IPS-20b (cell line): Measurements from ENCODE around the gene CCDC12.

ENCODE experiments used
- H3K27ac ChIP-seq: one replicate; pipeline ENCODE4 v1.5.1; 2013; ENCODE audit warnings: low read length
- H3K27me3 ChIP-seq: 2 replicates; pipeline ENCODE4 v1.6.1; 2013; ENCODE audit warnings: mild to moderate bottlenecking, low read length, inconsistent platforms; ENCODE audit not compliant: insufficient read depth
- H3K36me3 ChIP-seq: 2 replicates; pipeline ENCODE4 v1.6.1; 2013; ENCODE audit warnings: low read depth, mild to moderate bottlenecking, inconsistent platforms, low read length, moderate library complexity; ENCODE audit not compliant: insufficient read depth
- H3K4me1 ChIP-seq: 2 replicates; pipeline ENCODE4 v1.6.1; 2013; ENCODE audit warnings: mild to moderate bottlenecking, control low read depth, inconsistent platforms, low read length, moderate library complexity; ENCODE audit not compliant: insufficient read depth
- H3K4me3 ChIP-seq: 2 replicates; pipeline ENCODE4 v1.5.1; 2013; ENCODE audit warnings: mild to moderate bottlenecking, low read length, inconsistent platforms
- H3K9ac ChIP-seq: 2 replicates; pipeline ENCODE4 v1.6.1; 2013; ENCODE audit warnings: low read depth, mild to moderate bottlenecking, inconsistent platforms, low read length, moderate library complexity
- H3K9me3 ChIP-seq: 2 replicates; pipeline ENCODE4 v1.6.1; 2013; ENCODE audit warnings: mild to moderate bottlenecking, low read depth, low read length, inconsistent platforms; ENCODE audit not compliant: insufficient read depth

CCDC12 gene

GRCh38 chr3:46935989-46936558 is 40.5 kb downstream of the CCDC12 start:
- Histone ChIP-seq H3K36me3 (peaks cover 60% of the 10 kb centered on the region), H3K4me3 (no peak overlapping the region), H3K27ac (no peak overlapping the region), H3K4me1 (peaks cover 21% of the 10 kb centered on the region), H3K9me3 (no peaks in the 10 kb centered on the region), H3K27me3 (no peaks in the 10 kb centered on the region), H3K9ac (no peak overlapping the region)

GRCh38 chr3:46935168-46935858 is 41.2 kb downstream of the CCDC12 start:
- no peak overlapping the region for H3K27ac ChIP-seq
- H3K4me1 ChIP-seq, result peaks cover 21% of the 10 kb centered on the region
- H3K9ac ChIP-seq, result peak overlapping the region; percentile 28; the same call in 1 of the 2 replicates

GRCh38 chr3:46934498-46935167 is 41.9 kb downstream of the CCDC12 start:
- no peaks in the 10 kb centered on the region for H3K9me3 ChIP-seq
- no peak overlapping the region for H3K27ac ChIP-seq
- no peaks in the 10 kb centered on the region for H3K27me3 ChIP-seq
- H3K4me3 ChIP-seq, result no peak overlapping the region
- H3K9ac ChIP-seq, result peak overlapping the region; percentile 28; the same call in 1 of the 2 replicates
- peaks cover 47% of the 10 kb centered on the region for H3K36me3 ChIP-seq
- H3K4me1 ChIP-seq, result peaks cover 21% of the 10 kb centered on the region

More at GRCh38 chr3:46935168-46935858, 41.2 kb downstream of the CCDC12 start:
- Histone ChIP-seq H3K4me3 (peak overlapping the region; percentile 26; the same call in 1 of the 2 replicates), H3K27me3 (no peaks in the 10 kb centered on the region), H3K36me3 (peaks cover 53% of the 10 kb centered on the region), H3K9me3 (no peaks in the 10 kb centered on the region)

- H3K27me3 ChIP-seq, result no peaks in the 10 kb centered on the region
- H3K27ac ChIP-seq, result no peak overlapping the region
- H3K9ac ChIP-seq, result no peak overlapping the region
- no peaks in the 10 kb centered on the region for H3K9me3 ChIP-seq
- H3K36me3 ChIP-seq, result peaks cover 45% of the 10 kb centered on the region
- no peak overlapping the region for H3K4me3 ChIP-seq
- H3K4me1 ChIP-seq, result peaks cover 21% of the 10 kb centered on the region
These were observed 42.5 kb downstream of the CCDC12 start for GRCh38 chr3:46934072-46934471.

GRCh38 chr3:46933261-46933660 is 43.3 kb downstream of the CCDC12 start:
- Histone ChIP-seq H3K4me1 (peaks cover 21% of the 10 kb centered on the region), H3K9ac (no peak overlapping the region), H3K27ac (no peak overlapping the region)

GRCh38 chr3:46932455-46933225 is 43.9 kb downstream of the CCDC12 start:
- no peaks in the 10 kb centered on the region for H3K27me3 ChIP-seq
- no peak overlapping the region for H3K9ac ChIP-seq
- H3K4me1 ChIP-seq, result peaks cover 21% of the 10 kb centered on the region
- no peak overlapping the region for H3K4me3 ChIP-seq
- no peaks in the 10 kb centered on the region for H3K9me3 ChIP-seq
- no peak overlapping the region for H3K27ac ChIP-seq
- peaks cover 39% of the 10 kb centered on the region for H3K36me3 ChIP-seq

More at GRCh38 chr3:46933261-46933660, 43.3 kb downstream of the CCDC12 start:
- Histone ChIP-seq H3K36me3 (peaks cover 45% of the 10 kb centered on the region), H3K27me3 (no peaks in the 10 kb centered on the region), H3K9me3 (no peaks in the 10 kb centered on the region), H3K4me3 (no peak overlapping the region)

GRCh38 chr3:46931631-46932331 is 44.8 kb downstream of the CCDC12 start:
- no peaks in the 10 kb centered on the region for H3K27me3 ChIP-seq
- H3K9ac ChIP-seq, result no peak overlapping the region
- H3K36me3 ChIP-seq, result peaks cover 39% of the 10 kb centered on the region
- H3K4me3 ChIP-seq, result no peak overlapping the region
- H3K27ac ChIP-seq, result no peak overlapping the region
- H3K4me1 ChIP-seq, result peaks cover 21% of the 10 kb centered on the region
- H3K9me3 ChIP-seq, result no peaks in the 10 kb centered on the region

GRCh38 chr3:46930945-46931403 is 45.6 kb downstream of the CCDC12 start:
- Histone ChIP-seq H3K36me3 (peaks cover 39% of the 10 kb centered on the region), H3K9ac (no peak overlapping the region), H3K27ac (no peak overlapping the region)

GRCh38 chr3:46930166-46930944 is 46.2 kb downstream of the CCDC12 start:
- no peak overlapping the region for H3K27ac ChIP-seq
- no peaks in the 10 kb centered on the region for H3K27me3 ChIP-seq
- no peaks in the 10 kb centered on the region for H3K9me3 ChIP-seq
- peaks cover 43% of the 10 kb centered on the region for H3K36me3 ChIP-seq
- H3K4me3 ChIP-seq, result no peak overlapping the region
- H3K9ac ChIP-seq, result no peak overlapping the region
- peaks cover 11% of the 10 kb centered on the region for H3K4me1 ChIP-seq

More at GRCh38 chr3:46930945-46931403, 45.6 kb downstream of the CCDC12 start:
- H3K4me1 ChIP-seq, result peaks cover 15% of the 10 kb centered on the region
- H3K27me3 ChIP-seq, result no peaks in the 10 kb centered on the region
- no peaks in the 10 kb centered on the region for H3K9me3 ChIP-seq
- H3K4me3 ChIP-seq, result no peak overlapping the region

- Histone ChIP-seq H3K4me1 (peaks cover 3% of the 10 kb centered on the region; the same call in 1 of the 2 replicates), H3K9ac (no peak overlapping the region), H3K9me3 (no peaks in the 10 kb centered on the region), H3K27ac (no peak overlapping the region), H3K4me3 (no peak overlapping the region), H3K36me3 (peaks cover 42% of the 10 kb centered on the region), H3K27me3 (no peaks in the 10 kb centered on the region)
These were observed 47.2 kb downstream of the CCDC12 start for GRCh38 chr3:46929324-46929723.
